Common myeloid progenitor, CD34-positive (primary cell): ENCODE data around the gene TMEM61.
A peak's percentile ranks its signal among the peaks of the same experiment; 100 is the strongest.
"Not testable (repeated sequence)": the region's sequence is repeated elsewhere in the genome, so short reads cannot be mapped to it uniquely, and the experiment has no call there.

Experiments
- CTCF ChIA-PET: fragments of 350-600 bp; sonication (Branson Sonifier 250); formaldehyde crosslinking; loops from one replicate; lab custom pipeline; 2021; ENCODE audit warnings: antibody characterized with exemption; lab: Charles Lee
- POLR2A ChIA-PET: fragments of 350-600 bp; sonication (Branson Sonifier 250); formaldehyde crosslinking; loops from one replicate; lab custom pipeline; 2021; ENCODE audit warnings: antibody characterized with exemption; lab: Charles Lee
- DNase-seq, 3 donors: peaks; one replicate each; pipeline versions ENCODE4 v3.0.0 to v3.0.0-alpha.2; 2013
- H3K27ac ChIP-seq, 2 experiments: 1 replicate in 1 of 2; 2 replicates in 1 of 2; pipeline ENCODE4 v1.7.0; 2013; ENCODE audit warnings: inconsistent platforms in 2 of 2, low read length in 2 of 2, mild to moderate bottlenecking in 2 of 2, low read depth in 1 of 2, moderate library complexity in 1 of 2; ENCODE audit not compliant: severe bottlenecking in 2 of 2, insufficient read depth in 1 of 2, poor library complexity in 1 of 2
- H3K27me3 ChIP-seq, 5 experiments: replicated peaks in 2 of 5; 1 replicate in 3 of 5; 2 replicates in 2 of 5; pipeline versions ENCODE4 v1.6.1 to v1.7.0; 2013; ENCODE audit warnings: low read length in 4 of 5, mild to moderate bottlenecking in 2 of 5, moderate library complexity in 2 of 5, inconsistent platforms in 1 of 5; ENCODE audit not compliant: insufficient read depth in 5 of 5, control insufficient read depth in 4 of 5
- H3K36me3 ChIP-seq, 4 experiments: 1 replicate in 2 of 4; 2 replicates in 2 of 4; pipeline versions ENCODE4 v1.6.1 to v1.7.0; 2013; ENCODE audit warnings: low read length in 3 of 4, control low read depth in 1 of 4, mild to moderate bottlenecking in 1 of 4; ENCODE audit not compliant: control insufficient read depth in 4 of 4, insufficient read depth in 4 of 4
- H3K4me1 ChIP-seq, 4 experiments: 1 replicate in 3 of 4; 2 replicates in 1 of 4; pipeline versions ENCODE4 v1.6.1 to v1.7.1; 2013; ENCODE audit warnings: low read length in 3 of 4, mild to moderate bottlenecking in 3 of 4, control low read depth in 1 of 4, inconsistent platforms in 1 of 4, moderate library complexity in 1 of 4; ENCODE audit not compliant: control insufficient read depth in 4 of 4, insufficient read depth in 4 of 4; ENCODE audit errors: control extremely low read depth in 1 of 4
- H3K4me3 ChIP-seq, 7 experiments: 1 replicate in 4 of 7; 2 replicates in 3 of 7; pipeline versions ENCODE4 v1.5.1 to v1.7.0; 2013; ENCODE audit warnings: mild to moderate bottlenecking in 7 of 7, low read length in 6 of 7, moderate library complexity in 6 of 7, inconsistent platforms in 2 of 7, low read depth in 2 of 7, control low read depth in 1 of 7; ENCODE audit not compliant: insufficient read depth in 4 of 7, control insufficient read depth in 1 of 7; ENCODE audit errors: extremely low read depth in 1 of 7
- H3K9me3 ChIP-seq, 5 experiments: 1 replicate in 4 of 5; 2 replicates in 1 of 5; pipeline versions ENCODE4 v1.6.1 to v1.7.1; 2013; ENCODE audit warnings: low read length in 4 of 5, mild to moderate bottlenecking in 2 of 5, inconsistent platforms in 1 of 5, low read depth in 1 of 5, moderate library complexity in 1 of 5; ENCODE audit not compliant: control insufficient read depth in 4 of 5, insufficient read depth in 2 of 5; ENCODE audit errors: control extremely low read depth in 1 of 5
- WGBS: methylation state at CpG from one replicate; pipeline ENCODE4 v1.1.5; 2013; ENCODE audit not compliant: insufficient coverage; 5-methylcytosine and 5-hydroxymethylcytosine counted together

TMEM61 gene

GRCh38 chr1:55031098-55031497 lies 50.7 kb downstream of the TMEM61 start:
- 71% methylated on average over 1 of the region's 5 CpGs for WGBS
- H3K27ac ChIP-seq, H3K36me3 ChIP-seq, POLR2A ChIA-PET, H3K9me3 ChIP-seq, H3K4me1 ChIP-seq, DNase-seq, H3K4me3 ChIP-seq: not testable (repeated sequence)
- H3K27me3 ChIP-seq: peaks cover 0 to 16% (median 9%) of the 10 kb centered on the region in 5 experiments
- CTCF ChIA-PET: interaction anchor here (0.7 kb wide), 1 partner anchor 10 kb away, joined by 3 read pairs; no protein-coding TSS in a partner anchor

GRCh38 chr1:55033265-55033614 lies 52.8 kb downstream of the TMEM61 start:
- DNase-seq: no peak
- WGBS: 97% methylated on average over 7 of the region's 7 CpGs
- Histone ChIP-seq H3K36me3 (no peaks in the 10 kb centered on the region), H3K4me1 (no peaks in the 10 kb centered on the region), H3K9me3 (no peaks in the 10 kb centered on the region), H3K27ac (no peak overlapping the region), H3K27me3 (peaks cover 0 to 37% (median 22%) of the 10 kb centered on the region in 5 experiments), H3K4me3 (no peak overlapping the region)
- ChIA-PET CTCF (interaction anchor here (1.4 to 2.3 kb wide), 2 partner anchors 11 to 37 kb away, joined by 4 to 9 read pairs; no protein-coding TSS in a partner anchor), POLR2A (no interaction called here)

GRCh38 chr1:55034476-55035133 lies 54.2 kb downstream of the TMEM61 start:
- Histone ChIP-seq H3K27me3 (peaks cover 5 to 51% (median 31%) of the 10 kb centered on the region in 5 experiments), H3K9me3 (no peaks in the 10 kb centered on the region), H3K4me1 (peaks cover 0 to 6% (median 4%) of the 10 kb centered on the region in 4 experiments), H3K27ac (no peak overlapping the region), H3K4me3 (no peak overlapping the region), H3K36me3 (no peaks in the 10 kb centered on the region)
- WGBS: 93% methylated on average over 4 of the region's 6 CpGs
- ChIA-PET CTCF (interaction anchor here (2.3 kb wide), 1 partner anchor 12 kb away, joined by 9 read pairs; no protein-coding TSS in a partner anchor), POLR2A (no interaction called here)
- no peak for DNase-seq

GRCh38 chr1:55035904-55036303 lies 55.5 kb downstream of the TMEM61 start:
- peaks cover 5 to 64% (median 40%) of the 10 kb centered on the region in 5 experiments for H3K27me3 ChIP-seq
- peaks cover 0 to 16% (median 10%) of the 10 kb centered on the region in 4 experiments for H3K4me1 ChIP-seq
- no peak overlapping the region for H3K27ac ChIP-seq
- H3K9me3 ChIP-seq: no peaks in the 10 kb centered on the region
- 35% methylated on average over 3 of the region's 4 CpGs for WGBS
- no peaks in the 10 kb centered on the region for H3K36me3 ChIP-seq
- DNase-seq: no peak
- CTCF ChIA-PET: no interaction called here
- H3K4me3 ChIP-seq: no peak overlapping the region
- POLR2A ChIA-PET: no interaction called here

DNA sequence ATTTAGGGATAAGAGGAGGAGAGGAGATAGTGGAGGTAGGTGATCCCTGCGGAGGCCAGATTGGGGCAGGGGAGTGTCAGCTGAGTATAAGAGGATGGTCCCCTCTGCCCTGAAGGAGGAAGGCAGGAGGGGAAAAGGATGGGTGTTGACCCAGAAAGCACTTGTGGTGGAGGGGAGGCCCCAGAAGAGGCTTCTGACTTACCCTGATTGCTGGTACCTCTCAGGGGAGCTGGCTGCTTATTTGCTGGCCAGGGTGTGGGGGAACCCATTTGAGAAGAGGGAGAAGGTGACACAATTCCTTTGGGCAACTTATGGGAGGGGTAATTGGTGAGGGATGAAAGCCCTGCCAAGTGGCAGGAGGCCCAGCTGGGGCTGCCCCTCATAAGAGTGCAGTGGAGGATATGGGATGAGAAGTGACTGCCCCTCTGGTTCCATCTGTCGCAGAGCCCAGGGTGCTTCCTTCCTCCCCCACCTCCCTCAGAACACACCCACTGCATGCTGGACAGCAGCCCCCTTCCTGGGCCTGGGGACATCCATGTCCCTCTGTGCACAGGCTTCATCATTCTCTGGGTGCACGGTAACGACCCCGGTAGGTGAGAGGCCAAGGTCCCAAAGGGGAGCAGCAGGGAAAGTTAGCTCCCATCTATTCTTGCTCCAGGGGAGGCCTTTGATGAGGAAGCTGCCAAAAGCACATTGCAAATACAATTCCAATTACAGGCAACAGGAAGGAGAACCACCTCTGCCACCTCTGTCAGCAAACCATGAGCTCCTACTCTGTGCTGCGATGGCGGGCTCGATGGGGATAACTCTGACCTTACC lies 57.5 kb downstream of the TMEM61 start:
- POLR2A ChIA-PET: no interaction called here
- 88% methylated on average over 8 of the region's 8 CpGs for WGBS
- Histone ChIP-seq H3K27ac (no peak overlapping the region), H3K4me1 (peaks cover 0 to 16% (median 10%) of the 10 kb centered on the region in 4 experiments), H3K4me3 (no peak overlapping the region), H3K9me3 (no peaks in the 10 kb centered on the region), H3K36me3 (no peaks in the 10 kb centered on the region), H3K27me3 (peaks cover 5 to 83% (median 50%) of the 10 kb centered on the region in 5 experiments)
- DNase-seq: no peak
- CTCF ChIA-PET: interaction anchor here (1.3 kb wide), 1 partner anchor 15 kb away, joined by 4 read pairs; no protein-coding TSS in a partner anchor

DNA sequence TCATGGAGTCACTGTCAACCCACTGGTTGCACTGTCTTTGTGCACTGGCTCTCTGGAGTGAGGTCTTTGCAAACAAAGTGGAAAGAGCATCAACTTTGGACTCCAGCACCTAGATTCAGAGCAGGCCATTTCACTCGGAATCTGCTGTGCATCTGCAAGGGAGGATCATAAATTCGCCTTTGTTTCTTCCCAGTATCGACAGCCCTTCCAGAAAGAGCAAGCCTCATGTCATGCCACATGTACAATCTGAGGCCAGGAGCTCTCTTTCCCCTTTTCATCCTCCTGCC lies 58.1 kb downstream of the TMEM61 start:
- POLR2A ChIA-PET: no interaction called here
- Histone ChIP-seq H3K27ac (no peak overlapping the region), H3K27me3 (peaks cover 5 to 79% (median 48%) of the 10 kb centered on the region in 5 experiments), H3K4me1 (peaks cover 0 to 16% (median 10%) of the 10 kb centered on the region in 4 experiments), H3K4me3 (no peak overlapping the region), H3K36me3 (no peaks in the 10 kb centered on the region), H3K9me3 (no peaks in the 10 kb centered on the region)
- CTCF ChIA-PET: interaction anchor here (1.3 kb wide), 1 partner anchor 16 kb away, joined by 4 read pairs; no protein-coding TSS in a partner anchor
- WGBS: 100% methylated on average over 3 of the region's 3 CpGs
- DNase-seq: no peak

DNA sequence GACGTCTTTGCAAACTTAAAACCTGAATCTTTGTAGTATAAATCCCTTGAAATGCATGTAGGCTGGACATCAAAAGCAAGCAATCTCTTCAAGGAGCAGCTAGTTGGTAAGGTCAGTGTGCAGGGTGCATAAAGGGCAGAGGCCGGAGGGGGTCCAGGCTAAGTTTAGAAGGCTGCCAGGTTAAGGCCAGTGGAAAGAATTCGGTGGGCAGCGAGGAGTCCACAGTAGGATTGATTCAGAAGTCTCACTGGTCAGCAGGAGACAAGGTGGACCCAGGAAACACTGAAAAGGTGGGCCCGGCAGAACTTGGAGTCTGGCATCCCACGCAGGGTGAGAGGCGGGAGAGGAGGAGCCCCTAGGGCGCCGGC lies 58.5 kb downstream of the TMEM61 start:
- WGBS: 50% methylated on average over 7 of the region's 9 CpGs
- Histone ChIP-seq H3K27me3 (peaks cover 5 to 74% (median 44%) of the 10 kb centered on the region in 5 experiments), H3K27ac (no peak overlapping the region)

More for the DNA sequence above, 58.5 kb downstream of the TMEM61 start:
- POLR2A ChIA-PET: no interaction called here
- DNase-seq: no peak
- Histone ChIP-seq H3K36me3 (no peaks in the 10 kb centered on the region), H3K4me3 (peak overlapping the region in 2 of 7 experiments; percentile 28 to 48), H3K4me1 (peaks cover 0 to 16% (median 10%) of the 10 kb centered on the region in 4 experiments), H3K9me3 (no peaks in the 10 kb centered on the region)
- CTCF ChIA-PET: interaction anchor here (1.3 kb wide), 1 partner anchor 16 kb away, joined by 4 read pairs; no protein-coding TSS in a partner anchor
